Left ventricle myocardium superior (tissue), 1 donor: ENCODE data around the gene PSMA2. TPM values are rescaled to one million over a fixed set of nuclear protein-coding genes. Genes with fewer than 3 reads are reported as not detected.
A peak's percentile ranks its signal among the peaks of the same experiment; 100 is the strongest.

Source experiments
- ATAC-seq: fragments of 200-7000 bp; cut with Tn5 transposase; one replicate; pipeline ENCODE4 v1.9.1; 2020; ENCODE audit warnings: mild to moderate bottlenecking, moderate library complexity
- DNase-seq: peaks from one replicate; pipeline ENCODE4 v3.0.0-alpha.2; 2020
- intact Hi-C: fragments of 100-400 bp; cut with micrococcal nuclease; formaldehyde crosslinking; loops from one replicate; pipeline ENCODE4 v1.11.0; 2022
- long read RNA-seq: library from polyadenylated mRNA; unstranded; transcript quantifications from one replicate; pipeline ENCODE4 v2.0.0, GENCODE V29; 2021
- total RNA-seq: library from RNA; stranded (reverse); fragmentation: NEBNext Ultra II Directional; extraction: Animal tissue kit (Norgen Biotek cat#: 25700); gene quantifications from one replicate; pipeline ENCODE4 v1.2.1, GENCODE V29; 2021
- donor health status: DM: no; HTN: yes; CAD: no; lungs with severe emphysema.

Gene PSMA2
- 90.1 TPM for total RNA-seq
- long read RNA-seq, transcript PSMA2-201 (8 exons, 1,487 nt): major isoform, 253 of 255 reads
- long read RNA-seq, partial matches to known transcripts: 0 of 255 reads
- long read RNA-seq, other reads (novel, unspliced or antisense): 1 of 255 reads

DNA sequence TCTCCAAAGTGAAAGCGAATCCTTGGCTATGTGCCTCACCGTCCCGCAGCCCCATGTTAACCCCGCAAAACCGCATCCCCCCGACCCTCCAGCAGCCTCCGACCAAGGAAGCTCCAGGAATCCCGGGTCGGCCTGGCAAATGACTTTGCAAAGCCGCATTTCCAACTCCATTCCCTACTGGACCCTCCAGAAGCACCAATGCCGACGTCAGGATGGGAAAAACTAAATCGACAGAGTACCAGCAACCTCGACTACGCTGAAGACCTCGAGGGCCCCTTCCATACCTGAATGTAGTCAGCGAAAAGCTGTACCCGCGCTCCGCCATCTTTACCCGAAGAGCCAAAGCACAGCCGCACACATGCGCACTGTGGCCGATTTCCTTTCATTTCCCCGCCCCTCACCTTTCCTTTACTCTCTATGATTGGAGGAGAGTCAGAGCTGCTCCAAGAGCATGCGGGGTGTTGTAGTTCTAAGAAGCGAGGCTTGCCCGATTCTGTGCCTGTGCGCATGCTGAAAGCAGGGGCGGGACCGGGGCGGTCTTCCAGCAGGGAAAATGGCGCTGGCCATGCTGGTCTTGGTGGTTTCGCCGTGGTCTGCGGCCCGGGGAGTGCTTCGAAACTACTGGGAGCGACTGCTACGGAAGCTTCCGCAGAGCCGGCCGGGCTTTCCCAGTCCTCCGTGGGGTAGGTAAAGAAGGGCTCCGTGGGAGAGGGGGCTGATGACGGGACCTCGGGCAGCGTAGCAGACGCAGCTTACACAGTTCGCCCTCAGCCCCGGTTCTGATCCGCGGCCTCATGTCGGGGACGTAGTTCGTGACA is at the start of gene PSMA2, which contains the start of gene MRPL32:
Gene PSMA2, minus strand, starts transcription at position 341 of the 818 bp plus-strand sequence. Its CDS starts 16 bp downstream, at position 325.
Gene MRPL32, plus strand, starts transcription at position 543 of the 818 bp plus-strand sequence. Its CDS starts 11 bp downstream, at position 554.
- peak; percentile 100 for ATAC-seq
- intact Hi-C loops: loop anchor here (10.0 kb wide), 1 partner anchor 793 kb away; the partner anchor contains the start of gene COA1

DNA sequence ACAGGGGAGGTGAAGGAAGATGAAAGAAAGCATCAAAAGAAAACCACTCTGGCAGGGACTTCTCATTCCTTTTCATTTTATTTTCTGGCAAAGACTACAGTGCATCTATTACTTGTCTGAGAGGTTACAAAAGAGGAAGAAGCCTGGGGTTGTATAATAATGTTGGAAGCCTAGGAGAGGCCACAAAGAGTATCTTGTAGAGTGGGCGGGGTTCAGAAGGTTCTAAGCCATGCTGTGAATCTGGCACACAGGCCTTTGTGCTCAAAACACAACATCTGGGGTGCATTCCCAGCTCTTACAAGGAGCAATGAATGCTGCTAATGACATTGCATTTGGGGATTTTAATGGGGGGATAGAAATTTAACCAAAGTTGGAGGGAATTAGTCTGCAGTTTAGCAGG is 49.6 kb upstream of the PSMA2 start:
- intact Hi-C loops: no loop called here
- DNase-seq: no peak
- no peak for ATAC-seq

More for the DNA sequence above, at the start of gene PSMA2, which contains the start of gene MRPL32:
- DNase-seq: peak; percentile 95

DNA sequence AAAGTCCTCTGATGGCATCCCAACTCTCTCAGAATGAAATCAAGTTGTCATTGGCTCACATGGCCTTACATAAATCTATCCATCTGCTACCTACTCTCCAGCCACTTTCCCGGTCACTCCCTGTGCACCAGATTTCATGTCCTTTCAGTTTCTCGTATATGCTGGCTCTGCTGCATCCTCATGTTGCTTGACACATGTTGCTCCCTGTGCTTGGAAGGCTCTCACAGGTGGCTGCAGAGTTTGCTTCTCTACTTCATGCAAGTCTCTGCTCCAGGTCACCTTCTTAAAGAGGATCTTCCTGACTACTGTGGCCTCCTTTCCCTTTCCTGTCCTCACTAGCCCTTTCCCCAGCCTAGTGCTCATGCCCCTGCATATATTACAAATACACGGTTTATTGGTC is 48.5 kb upstream of the PSMA2 start:
- DNase-seq (no peak), ATAC-seq (no peak)
- intact Hi-C loops: no loop called here

DNA sequence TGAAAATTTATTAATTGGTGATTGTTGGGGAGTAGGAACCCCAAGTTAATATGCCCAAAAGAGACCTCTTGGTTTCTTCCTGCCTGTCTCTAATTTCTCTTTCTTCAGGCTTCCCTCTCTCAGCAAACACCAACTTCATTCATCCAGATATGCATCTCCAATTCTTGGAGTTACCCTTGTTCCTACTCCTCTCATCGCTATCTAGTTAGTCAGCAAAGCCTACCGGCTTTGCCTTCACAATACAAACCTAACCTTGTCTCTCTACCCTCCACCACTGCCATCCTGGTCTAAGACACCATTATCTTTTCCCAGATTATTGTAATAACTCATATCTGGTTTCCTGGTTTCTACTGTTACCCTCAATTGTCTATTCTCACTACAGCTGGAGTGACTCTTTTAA is 48.1 kb upstream of the PSMA2 start:
- intact Hi-C loops: no loop called here
- DNase-seq (no peak), ATAC-seq (no peak)

DNA sequence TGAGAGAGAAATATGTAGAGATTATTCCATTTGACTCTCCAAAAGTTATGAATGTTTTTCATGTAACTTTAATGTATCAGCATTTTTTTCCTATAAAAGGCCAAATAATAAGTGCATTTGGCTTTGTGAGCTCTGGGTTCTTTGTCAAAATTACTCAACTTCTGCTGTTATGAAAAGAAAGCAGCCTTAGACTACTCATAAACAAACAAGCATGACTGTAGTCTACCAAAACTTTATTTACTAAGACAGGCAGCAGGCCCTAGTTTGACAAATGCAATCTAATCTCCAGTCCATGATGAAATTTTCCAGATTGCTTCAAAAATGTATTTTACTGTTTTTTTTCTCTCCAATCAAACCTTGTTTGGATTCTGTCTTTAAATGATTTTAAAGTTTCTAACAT is 46.5 kb upstream of the PSMA2 start:
- ATAC-seq (no peak), DNase-seq (no peak)
- intact Hi-C loops: no loop called here

DNA sequence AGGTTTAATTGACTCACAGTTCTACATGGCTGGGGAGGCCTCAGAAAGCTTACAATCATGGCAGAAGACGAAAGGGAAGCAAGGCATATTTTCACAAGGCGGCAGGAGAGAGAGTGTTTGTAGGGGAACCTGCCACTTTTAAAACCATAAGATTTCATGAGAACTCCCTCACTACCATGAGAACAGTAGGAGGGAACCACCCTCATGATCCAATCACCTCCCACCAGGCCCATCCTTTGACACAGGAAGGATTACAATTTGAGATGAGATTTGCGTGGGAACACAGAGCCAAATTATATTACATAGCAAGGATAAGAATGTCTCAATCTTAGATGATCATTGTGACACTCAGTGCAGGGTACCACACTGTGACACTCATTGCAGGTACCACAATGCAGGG is 44.4 kb upstream of the PSMA2 start:
- intact Hi-C loops: no loop called here
- ATAC-seq (no peak), DNase-seq (no peak)

DNA sequence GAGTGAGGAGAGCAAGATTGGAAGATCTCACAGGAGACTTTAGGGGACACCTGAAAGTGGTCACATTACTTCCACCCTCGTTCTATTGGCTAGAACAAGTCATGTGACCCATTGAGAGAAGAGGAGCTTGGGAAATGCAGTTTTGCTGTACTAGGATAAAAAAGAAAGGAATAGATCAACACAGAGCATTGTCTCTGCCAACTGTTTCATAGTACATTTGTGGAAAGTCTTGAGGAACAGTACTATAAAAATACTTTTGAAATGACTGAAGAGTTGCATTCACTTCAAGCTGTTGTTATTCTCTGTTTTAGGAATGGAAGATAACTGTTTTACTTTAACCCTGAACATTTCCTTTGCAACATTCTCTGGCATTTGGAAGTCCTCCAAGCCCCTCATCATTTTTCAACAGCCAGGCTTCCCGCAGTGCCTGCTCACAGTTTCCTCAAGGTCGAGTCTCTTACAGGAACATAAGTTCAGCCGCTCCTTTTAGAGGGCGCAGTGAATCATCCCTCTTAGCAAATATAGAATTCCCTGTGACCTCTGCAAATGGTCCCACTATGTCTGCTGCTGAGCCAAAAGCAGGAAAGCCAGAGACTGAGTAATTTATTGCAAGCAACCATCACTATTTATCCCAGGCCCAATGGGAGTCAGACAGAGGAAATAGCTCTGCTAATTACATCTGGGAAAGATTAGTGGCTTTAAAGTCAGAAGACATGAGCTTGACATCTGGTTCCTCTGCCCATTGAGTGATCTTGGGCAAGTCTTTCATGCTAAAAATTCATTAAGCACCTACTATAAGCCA is 40.9 kb upstream of the PSMA2 start:
- peak; percentile 91 for ATAC-seq
- intact Hi-C loops: no loop called here
- DNase-seq: no peak

DNA sequence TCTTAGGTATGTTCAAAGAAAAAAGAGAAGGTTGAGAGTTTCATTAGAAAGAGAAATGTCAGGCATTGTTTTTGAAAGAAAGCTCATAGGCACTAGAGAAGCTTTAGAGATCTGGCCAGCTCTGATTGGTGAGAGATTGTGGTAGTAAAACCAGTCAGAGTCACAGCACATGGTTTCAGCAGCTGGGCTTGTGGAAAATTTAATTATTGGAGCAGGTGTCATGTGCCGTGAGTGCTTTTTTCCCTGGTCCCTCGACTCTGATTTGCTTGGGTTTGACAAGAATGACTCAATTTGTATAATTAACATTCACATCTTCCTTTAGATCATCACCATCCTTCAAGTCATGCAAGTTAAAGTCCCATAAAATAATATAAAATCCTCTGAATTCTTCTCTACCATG is 35.4 kb upstream of the PSMA2 start:
- ATAC-seq (no peak), DNase-seq (no peak)
- intact Hi-C loops: no loop called here

DNA sequence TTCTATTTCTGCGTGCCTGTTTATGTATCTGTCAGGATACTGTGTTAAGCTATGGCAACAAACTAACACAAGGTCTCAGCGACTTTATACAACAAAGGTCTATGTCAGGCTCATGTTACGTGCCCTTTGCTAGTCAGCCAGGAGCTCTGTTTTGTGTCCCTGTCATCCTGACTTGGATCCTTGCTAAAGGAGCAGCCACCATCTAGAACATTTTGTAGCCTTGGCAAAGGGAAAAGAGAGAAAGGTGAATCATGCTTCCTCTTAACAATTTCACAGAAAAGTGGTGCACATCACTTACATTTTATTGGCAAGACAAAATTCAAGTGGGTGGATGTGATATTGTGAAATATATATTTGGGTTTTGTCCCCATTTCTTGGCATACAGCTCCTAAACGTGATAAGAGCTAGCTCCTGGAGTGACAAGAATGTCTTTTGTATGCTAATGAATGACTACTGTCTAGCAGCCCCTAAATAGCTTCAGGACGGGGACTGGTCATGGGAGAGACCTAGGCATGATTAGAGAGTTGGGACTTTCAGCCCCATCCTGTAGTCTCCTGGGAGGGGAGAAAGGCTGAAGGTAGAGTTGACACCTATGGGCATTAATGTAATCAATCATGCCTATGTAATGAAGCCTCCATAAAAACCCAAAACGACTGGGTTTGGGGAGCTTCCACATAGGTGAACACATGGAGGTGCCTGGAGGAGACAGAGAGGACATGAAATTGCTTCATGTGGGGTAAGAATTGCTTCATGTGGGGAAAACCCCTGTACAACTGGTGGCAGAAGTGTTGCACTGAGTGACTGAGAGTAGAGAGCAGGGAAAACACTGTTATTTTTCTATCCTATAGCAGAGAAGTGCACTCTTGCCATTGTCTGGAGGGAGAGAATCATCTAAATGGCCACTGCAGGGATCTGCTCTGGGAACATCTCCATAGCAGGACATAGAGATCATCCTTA is 33.2 kb upstream of the PSMA2 start:
- DNase-seq (no peak), ATAC-seq (peak; percentile 99)
- intact Hi-C loops: no loop called here

DNA sequence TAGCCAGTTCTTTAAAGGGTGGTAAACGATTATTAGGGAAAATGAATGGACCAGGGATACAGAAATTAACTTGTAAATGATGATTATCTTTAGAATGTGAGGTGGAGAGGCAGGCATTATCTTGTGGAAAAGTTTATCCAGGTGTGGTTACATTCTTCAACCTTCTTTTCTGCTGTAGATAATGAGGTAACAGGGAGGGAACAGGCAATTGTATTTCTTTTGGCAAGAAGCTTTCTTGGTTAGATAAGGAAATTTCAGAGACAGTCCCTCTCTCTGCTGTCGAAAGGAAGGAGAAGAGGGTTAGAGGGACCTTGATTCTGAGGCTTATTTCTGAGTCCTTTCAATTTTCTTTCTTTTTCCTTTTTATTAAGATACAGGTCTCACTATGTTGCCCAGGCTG is 32.3 kb upstream of the PSMA2 start:
- intact Hi-C loops: no loop called here
- ATAC-seq (no peak), DNase-seq (no peak)

DNA sequence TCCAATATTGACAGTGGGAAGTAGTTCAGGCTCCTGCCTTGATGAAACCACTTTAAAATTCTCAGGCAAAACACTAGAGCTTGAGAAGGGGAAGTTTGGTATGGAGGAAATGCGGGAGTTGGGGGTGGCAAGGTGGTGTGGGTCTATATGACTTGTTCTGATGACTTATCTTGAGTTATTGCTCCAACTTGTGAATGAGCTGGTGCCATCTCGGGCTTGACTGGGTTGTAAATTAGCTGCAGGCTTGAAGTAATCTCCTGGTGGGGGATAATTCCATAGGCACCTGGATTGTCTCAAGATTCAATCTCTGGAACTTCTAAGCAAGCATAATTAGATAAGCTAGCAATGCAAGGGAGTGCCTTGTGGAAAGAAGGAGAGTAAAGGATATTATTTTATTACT is 29.2 kb upstream of the PSMA2 start:
- DNase-seq (no peak), ATAC-seq (no peak)
- intact Hi-C loops: no loop called here

DNA sequence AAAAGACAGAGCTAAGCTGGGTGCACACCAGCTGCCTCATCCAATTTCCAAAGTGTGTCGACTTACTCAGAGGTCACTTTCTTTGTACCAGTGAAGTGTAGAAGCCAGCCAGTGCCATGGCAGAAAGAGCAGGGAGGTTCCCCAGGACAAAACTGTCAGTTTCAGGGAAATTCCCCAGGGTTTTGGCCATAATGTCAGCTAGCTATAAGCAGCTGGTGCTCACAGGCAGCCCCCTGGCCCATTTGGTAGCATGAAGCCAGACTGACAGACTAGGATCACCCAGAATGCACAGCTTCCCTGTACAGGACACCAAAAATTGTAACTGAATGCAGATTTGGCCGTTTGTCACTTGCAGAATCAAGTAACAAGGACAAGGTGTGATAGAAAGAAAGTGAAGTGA is 28.8 kb upstream of the PSMA2 start:
- no peak for ATAC-seq
- intact Hi-C loops: no loop called here

DNA sequence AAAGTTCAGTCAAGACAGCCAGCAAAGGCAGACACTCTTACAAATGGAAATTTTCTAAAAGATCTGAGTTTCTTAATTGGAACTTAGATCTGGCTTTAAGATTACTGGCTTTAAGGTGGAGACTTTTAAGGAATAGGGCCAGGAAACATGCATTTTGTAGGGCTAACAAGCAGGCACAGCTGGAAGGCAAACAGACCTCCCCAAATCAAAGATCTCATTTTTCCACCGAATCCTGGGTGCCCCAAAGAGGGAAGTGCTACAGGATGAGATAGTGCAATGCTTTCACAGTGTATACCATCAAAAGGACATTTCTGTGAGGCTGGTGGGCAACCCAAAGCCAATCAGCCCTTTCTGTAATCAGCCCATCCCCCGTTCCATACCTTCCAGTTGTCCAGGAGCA is 27.6 kb upstream of the PSMA2 start:
- no peak for DNase-seq
- intact Hi-C loops: no loop called here
- no peak for ATAC-seq

More for the DNA sequence above, 28.8 kb upstream of the PSMA2 start:
- no peak for DNase-seq

DNA sequence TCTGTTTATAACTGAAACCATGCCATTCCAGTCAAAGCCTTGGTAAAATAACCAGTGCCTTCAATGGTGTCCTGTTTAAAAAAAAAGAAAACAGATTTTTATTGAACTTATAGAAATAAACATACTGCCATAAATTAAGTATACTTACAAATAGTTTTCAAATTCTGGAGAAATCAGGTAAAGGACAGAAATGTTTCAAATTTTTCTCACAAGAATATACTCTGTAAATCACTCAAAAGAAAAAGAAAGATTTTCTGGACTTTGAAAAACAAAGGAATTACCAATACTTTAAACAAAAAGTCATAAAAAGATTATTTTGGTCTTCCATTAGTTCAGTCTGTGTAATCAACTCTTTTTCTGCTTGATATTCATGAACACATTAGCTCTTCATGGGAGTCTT is 24.1 kb upstream of the PSMA2 start:
- no peak for DNase-seq
- intact Hi-C loops: no loop called here
- ATAC-seq: no peak

DNA sequence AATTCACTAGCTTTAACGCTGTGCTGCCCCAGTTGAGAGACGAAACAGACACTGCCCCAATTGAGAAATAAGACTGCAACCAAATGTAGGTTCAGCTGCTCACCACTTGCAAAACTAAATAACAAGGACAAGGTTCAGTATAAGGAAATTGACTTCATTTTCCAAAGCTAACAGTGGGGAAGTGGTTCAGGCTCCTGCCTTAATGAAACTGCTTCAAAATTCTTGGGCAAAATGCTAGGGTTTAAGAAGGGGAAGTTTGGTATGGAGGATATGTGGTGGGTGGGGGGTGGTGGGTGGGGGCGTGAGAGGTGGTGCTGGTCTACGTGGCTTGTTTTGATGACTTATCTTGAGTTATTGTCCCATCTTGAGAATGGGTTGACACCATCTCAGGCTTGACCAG is 22.0 kb upstream of the PSMA2 start:
- ATAC-seq (no peak), DNase-seq (no peak)
- intact Hi-C loops: no loop called here

DNA sequence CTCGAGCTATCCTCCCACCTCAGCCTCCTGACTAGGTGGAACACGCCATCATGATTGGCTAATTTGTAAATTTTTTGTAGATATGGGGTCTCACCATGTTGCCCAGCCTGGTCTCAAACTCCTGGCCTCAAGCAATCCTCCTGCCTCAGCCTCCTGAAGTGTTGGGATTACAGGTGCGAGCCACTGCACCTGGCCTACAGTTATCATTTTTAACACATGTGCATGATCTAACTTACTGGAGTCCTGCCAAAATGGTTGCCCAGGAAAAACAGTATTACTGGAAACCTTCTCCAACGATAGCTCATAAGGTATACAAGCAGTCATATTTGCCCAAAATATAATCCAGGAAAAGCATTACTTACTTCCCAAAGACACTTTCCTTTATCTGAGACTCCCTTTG is 20.4 kb upstream of the PSMA2 start:
- ATAC-seq: no peak
- intact Hi-C loops: no loop called here

DNA sequence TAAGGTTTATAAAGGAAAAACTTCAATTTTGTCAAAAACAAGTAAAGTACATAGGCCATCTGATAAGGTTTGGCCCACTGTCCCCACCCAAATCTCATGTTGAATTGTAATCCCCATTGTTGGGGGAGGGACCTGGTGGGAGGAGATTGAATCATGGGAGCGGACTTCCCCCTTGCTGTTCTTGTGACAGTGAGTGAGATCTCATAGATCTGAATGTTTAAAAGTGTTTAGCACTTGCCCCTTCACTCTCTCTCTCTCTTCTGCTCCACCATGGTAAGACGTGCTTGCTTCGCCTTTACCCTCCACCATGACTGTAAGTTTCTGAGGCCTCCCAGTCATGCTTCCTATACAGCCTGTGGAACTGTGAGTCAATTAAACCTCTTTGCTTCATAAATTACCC is 18.4 kb upstream of the PSMA2 start:
- no peak for ATAC-seq
- no peak for DNase-seq
- intact Hi-C loops: no loop called here

More for the DNA sequence above, 20.4 kb upstream of the PSMA2 start:
- no peak for DNase-seq

DNA sequence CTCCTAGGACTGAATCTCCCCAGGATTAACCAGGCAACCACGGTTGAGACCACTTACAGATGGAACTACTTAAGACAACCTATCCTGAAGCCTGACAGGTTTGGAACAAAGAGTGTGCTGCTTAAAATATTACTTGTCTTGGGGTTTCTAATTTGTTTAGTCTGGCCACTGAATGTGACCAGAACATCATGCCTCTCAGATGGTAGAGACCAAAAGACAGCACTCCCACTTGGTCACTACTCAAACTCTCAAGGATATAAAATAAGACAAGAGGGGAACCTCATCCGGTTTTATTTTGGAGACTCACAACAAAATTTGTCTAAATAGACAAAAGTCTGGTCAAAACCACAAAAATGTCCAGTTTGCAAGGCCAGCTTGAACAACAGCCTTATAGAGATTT is 15.5 kb upstream of the PSMA2 start:
- DNase-seq: no peak
- ATAC-seq: no peak
- intact Hi-C loops: no loop called here

DNA sequence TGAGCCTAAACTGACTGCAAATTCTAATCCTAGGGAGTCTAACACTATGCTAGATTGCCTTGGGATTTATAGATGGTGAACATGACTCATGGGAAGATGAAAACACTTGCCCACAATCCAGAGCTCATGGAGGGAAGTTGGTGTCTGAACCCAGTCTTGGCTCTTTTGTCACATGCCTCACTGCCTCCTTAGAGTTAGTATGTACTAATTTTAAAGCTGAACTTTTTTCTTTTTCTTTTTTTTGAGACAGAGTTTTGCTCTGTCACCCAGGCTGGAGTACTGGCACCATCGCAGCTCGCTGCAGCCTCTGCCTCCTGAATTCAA is 14.6 kb upstream of the PSMA2 start:
- DNase-seq (no peak), ATAC-seq (no peak)
- intact Hi-C loops: no loop called here
